ENCODE measurements around the gene SMG6.

The SMG6 gene

GRCh38 chr17:2060681-2061440 is 242.7 kb downstream of the SMG6 start:
- DNase-seq (ENCODE audit: low spot score) = no peak

GRCh38 chr17:2060385-2060658 is 243.3 kb downstream of the SMG6 start:
- no peak for DNase-seq (ENCODE audit: low spot score)

GRCh38 chr17:2059547-2060384 is 243.8 kb downstream of the SMG6 start:
- no peak for DNase-seq (ENCODE audit: low spot score)

GRCh38 chr17:2058586-2059546 is 244.7 kb downstream of the SMG6 start:
- peak; percentile 65 for DNase-seq (ENCODE audit: low spot score)

- DNase-seq (ENCODE audit: low spot score) = no peak
Measured at GRCh38 chr17:2057760-2058585, 245.6 kb downstream of the SMG6 start.

- DNase-seq (ENCODE audit: low spot score) = no peak
Measured at GRCh38 chr17:2057175-2057759, 246.3 kb downstream of the SMG6 start.

- peak; percentile 47 for DNase-seq (ENCODE audit: low spot score)
Measured at GRCh38 chr17:2056206-2057174, 247.1 kb downstream of the SMG6 start.

GRCh38 chr17:2055292-2056205 is 248.0 kb downstream of the SMG6 start:
- DNase-seq (ENCODE audit: low spot score) = no peak

- DNase-seq (ENCODE audit: low spot score) = peak; percentile 69
Measured at GRCh38 chr17:2054512-2055291, 248.9 kb downstream of the SMG6 start, which contains the start of gene HIC1. TSS of gene HIC1 (plus strand) at chr17:2055103. CDS start at chr17:2056691, 1,588 bp downstream.

- no peak for DNase-seq (ENCODE audit: low spot score)
Measured at GRCh38 chr17:2054262-2054511, 249.4 kb downstream of the SMG6 start.

GRCh38 chr17:2053380-2054261 is 250.0 kb downstream of the SMG6 start:
- peak; percentile 46 for DNase-seq (ENCODE audit: low spot score)

- DNase-seq (ENCODE audit: low spot score) = no peak
Measured at GRCh38 chr17:2051933-2052559, 251.5 kb downstream of the SMG6 start.

GRCh38 chr17:2051061-2051932 is 252.3 kb downstream of the SMG6 start:
- no peak for DNase-seq (ENCODE audit: low spot score)

- peak; percentile 38 for DNase-seq (ENCODE audit: low spot score)
Measured at GRCh38 chr17:2050300-2051060, 253.1 kb downstream of the SMG6 start.
